Endodermal cell (in vitro differentiated cells): ENCODE results near the gene PARP14. TPM values are rescaled to one million over a fixed set of nuclear protein-coding genes. Genes with fewer than 3 reads are reported as not detected.

Source experiments
- DNase-seq: peaks from one replicate; pipeline ENCODE4 v3.0.0-alpha.2; 2017
- H3K27ac ChIP-seq: 2 replicates; pipeline ENCODE4 v1.5.1; 2013; ENCODE audit warnings: mild to moderate bottlenecking, low read depth, low read length, moderate library complexity
- H3K27me3 ChIP-seq: 2 replicates; pipeline ENCODE4 v1.6.1; 2013; ENCODE audit warnings: mild to moderate bottlenecking, low read length, moderate library complexity; ENCODE audit not compliant: insufficient read depth, control insufficient read depth, poor library complexity, severe bottlenecking
- H3K36me3 ChIP-seq: 2 replicates; pipeline ENCODE4 v1.7.0; 2013; ENCODE audit warnings: mild to moderate bottlenecking, low read length, moderate library complexity; ENCODE audit not compliant: control insufficient read depth, insufficient read depth
- H3K4me1 ChIP-seq: one replicate; pipeline ENCODE4 v1.7.0; 2013; ENCODE audit warnings: low read length; ENCODE audit not compliant: control insufficient read depth, insufficient read depth
- H3K4me3 ChIP-seq: 2 replicates; pipeline ENCODE4 v1.5.1; 2013; ENCODE audit warnings: mild to moderate bottlenecking, low read length, moderate library complexity
- H3K9ac ChIP-seq: 2 replicates; pipeline ENCODE4 v1.6.1; 2013; ENCODE audit warnings: mild to moderate bottlenecking, low read length, moderate library complexity; ENCODE audit not compliant: poor library complexity, severe bottlenecking; ENCODE audit errors: extremely low read depth
- H3K9me3 ChIP-seq: 2 replicates; pipeline ENCODE4 v1.6.1; 2013; ENCODE audit warnings: mild to moderate bottlenecking, low read length, moderate library complexity; ENCODE audit not compliant: control insufficient read depth
- H3K27ac Mint-ChIP-seq: 2 replicates; pipeline ENCODE4 v1.8.0; 2020; ENCODE audit warnings: mixed read lengths
- H3K27me3 Mint-ChIP-seq: 2 replicates; pipeline ENCODE4 v1.8.0; 2021; ENCODE audit warnings: mild to moderate bottlenecking, mixed read lengths; ENCODE audit not compliant: insufficient read depth
- H3K36me3 Mint-ChIP-seq: 2 replicates; pipeline ENCODE4 v1.8.0; 2020; ENCODE audit warnings: low read depth, mixed read lengths
- H3K4me1 Mint-ChIP-seq: 2 replicates; pipeline ENCODE4 v1.8.0; 2020; ENCODE audit warnings: mixed read lengths
- H3K4me3 Mint-ChIP-seq: 2 replicates; pipeline ENCODE4 v1.8.0; 2020; ENCODE audit warnings: mild to moderate bottlenecking, moderate library complexity, mixed read lengths
- H3K9me3 Mint-ChIP-seq: 2 replicates; pipeline ENCODE4 v1.8.0; 2020; ENCODE audit warnings: mild to moderate bottlenecking, mixed read lengths
- WGBS, 2 experiments: methylation state at CpG; one replicate each; pipeline versions ENCODE4 v1.1.5 to v1.1.7; 2013; ENCODE audit warnings: missing lambda C conversion rate in 2 of 2, mixed read lengths in 1 of 2; ENCODE audit not compliant: insufficient coverage in 1 of 2, insufficient read length in 1 of 2; 5-methylcytosine and 5-hydroxymethylcytosine counted together
- total RNA-seq, 2 donors: library from RNA; stranded (reverse); fragmentation: NEBNext Ultra II Directional in 1 of 2; extraction: Animal tissue kit (Norgen Biotek cat#: 25700) in 1 of 2; gene quantifications; 2 replicates in 1 of 2; 3 replicates in 1 of 2; pipeline ENCODE4 v1.2.1, GENCODE V29; 2021
- TF ChIP-seq, protein P1 (sequence below): fragments of 200-600 bp; sonication (generic); conservative IDR thresholded peaks from 2 replicates; pipeline ENCODE4 v1.5.0; 2021; ENCODE audit warnings: antibody characterized with exemption, mild to moderate bottlenecking

The PARP14 gene
- total RNA-seq, 2 donors from 2014 or later, result 16.4 to 19.1 TPM

DNA sequence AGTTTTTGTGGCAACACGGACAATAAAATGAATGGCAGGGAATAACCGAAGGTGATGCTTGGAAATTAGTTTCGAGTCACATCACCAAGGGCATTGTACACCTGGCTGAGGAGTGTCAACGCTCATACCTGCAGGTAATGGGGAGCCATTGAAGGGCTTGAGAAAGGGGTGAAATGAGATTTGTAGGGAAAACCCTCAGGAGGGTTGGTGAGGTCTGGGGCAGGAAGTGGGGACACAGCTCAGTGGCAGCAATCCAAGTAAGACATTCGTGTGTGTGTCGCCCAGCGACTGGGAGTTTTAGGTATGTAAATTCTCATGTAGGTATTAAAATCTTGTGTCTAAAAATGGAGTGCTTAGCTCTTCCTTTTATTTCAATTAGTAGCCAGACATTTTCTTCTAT, 14.3 kb downstream of the PARP14 start:
- H3K27ac Mint-ChIP-seq, result no peak overlapping the region
- no peak overlapping the region for H3K4me3 Mint-ChIP-seq
- 82 to 90% methylated on average over 3 to 7 of the region's 7 CpGs for WGBS, 2 experiments
- H3K27me3 Mint-ChIP-seq, result no peaks in the 10 kb centered on the region
- Histone ChIP-seq H3K9me3 (no peaks in the 10 kb centered on the region), H3K4me1 (no peaks in the 10 kb centered on the region), H3K4me3 (no peak overlapping the region), H3K9ac (no peak overlapping the region), H3K36me3 (no peaks in the 10 kb centered on the region), H3K27me3 (no peaks in the 10 kb centered on the region), H3K27ac (no peak overlapping the region)
- H3K36me3 Mint-ChIP-seq, result peaks cover 14% of the 10 kb centered on the region
- TF ChIP-seq, protein P1, sequence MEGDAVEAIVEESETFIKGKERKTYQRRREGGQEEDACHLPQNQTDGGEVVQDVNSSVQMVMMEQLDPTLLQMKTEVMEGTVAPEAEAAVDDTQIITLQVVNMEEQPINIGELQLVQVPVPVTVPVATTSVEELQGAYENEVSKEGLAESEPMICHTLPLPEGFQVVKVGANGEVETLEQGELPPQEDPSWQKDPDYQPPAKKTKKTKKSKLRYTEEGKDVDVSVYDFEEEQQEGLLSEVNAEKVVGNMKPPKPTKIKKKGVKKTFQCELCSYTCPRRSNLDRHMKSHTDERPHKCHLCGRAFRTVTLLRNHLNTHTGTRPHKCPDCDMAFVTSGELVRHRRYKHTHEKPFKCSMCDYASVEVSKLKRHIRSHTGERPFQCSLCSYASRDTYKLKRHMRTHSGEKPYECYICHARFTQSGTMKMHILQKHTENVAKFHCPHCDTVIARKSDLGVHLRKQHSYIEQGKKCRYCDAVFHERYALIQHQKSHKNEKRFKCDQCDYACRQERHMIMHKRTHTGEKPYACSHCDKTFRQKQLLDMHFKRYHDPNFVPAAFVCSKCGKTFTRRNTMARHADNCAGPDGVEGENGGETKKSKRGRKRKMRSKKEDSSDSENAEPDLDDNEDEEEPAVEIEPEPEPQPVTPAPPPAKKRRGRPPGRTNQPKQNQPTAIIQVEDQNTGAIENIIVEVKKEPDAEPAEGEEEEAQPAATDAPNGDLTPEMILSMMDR, result no peak
- H3K4me1 Mint-ChIP-seq, result peaks cover 5% of the 10 kb centered on the region
- H3K9me3 Mint-ChIP-seq, result no peaks in the 10 kb centered on the region
- DNase-seq, result no peak

DNA sequence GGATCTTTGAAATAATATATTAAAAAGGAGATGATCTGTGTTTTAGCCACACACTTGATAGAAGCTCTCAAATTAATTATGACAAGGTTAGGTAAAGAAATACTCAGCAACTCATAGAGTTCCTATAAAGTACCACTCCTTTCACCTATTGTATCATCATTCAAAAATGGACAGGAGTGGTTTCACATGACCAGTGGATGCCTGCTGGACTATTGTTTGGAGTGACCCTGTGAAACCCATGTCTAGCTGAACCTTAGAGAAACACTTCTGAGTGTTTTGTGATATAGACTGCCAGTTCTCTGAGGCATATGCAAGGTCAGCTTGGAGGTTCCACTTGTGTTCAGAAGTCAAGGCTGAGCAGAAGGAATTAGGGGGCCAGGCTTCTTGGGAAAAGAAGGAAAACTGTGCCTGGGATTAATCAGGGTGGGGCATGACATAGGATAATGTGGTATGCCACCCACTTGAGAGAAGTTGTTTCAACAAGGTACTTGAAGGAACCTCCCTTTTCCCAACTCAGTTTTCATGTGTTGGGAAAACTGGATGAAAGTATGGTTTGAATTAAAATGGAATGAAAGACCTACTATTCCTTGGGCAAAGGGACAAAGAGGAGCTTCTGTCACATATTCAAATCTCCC, 15.4 kb downstream of the PARP14 start:
- no peak for DNase-seq
- Mint-ChIP-seq H3K4me1 (peaks cover 8% of the 10 kb centered on the region), H3K36me3 (peaks cover 14% of the 10 kb centered on the region), H3K27me3 (no peaks in the 10 kb centered on the region), H3K4me3 (no peak overlapping the region), H3K9me3 (no peaks in the 10 kb centered on the region), H3K27ac (no peak overlapping the region)
- no peaks in the 10 kb centered on the region for H3K27me3 ChIP-seq
- TF ChIP-seq, protein P1, result no peak
- no peaks in the 10 kb centered on the region for H3K36me3 ChIP-seq
- no peak overlapping the region for H3K9ac ChIP-seq
- H3K9me3 ChIP-seq, result no peaks in the 10 kb centered on the region
- H3K4me1 ChIP-seq, result no peaks in the 10 kb centered on the region
- no peak overlapping the region for H3K27ac ChIP-seq
- no peak overlapping the region for H3K4me3 ChIP-seq

DNA sequence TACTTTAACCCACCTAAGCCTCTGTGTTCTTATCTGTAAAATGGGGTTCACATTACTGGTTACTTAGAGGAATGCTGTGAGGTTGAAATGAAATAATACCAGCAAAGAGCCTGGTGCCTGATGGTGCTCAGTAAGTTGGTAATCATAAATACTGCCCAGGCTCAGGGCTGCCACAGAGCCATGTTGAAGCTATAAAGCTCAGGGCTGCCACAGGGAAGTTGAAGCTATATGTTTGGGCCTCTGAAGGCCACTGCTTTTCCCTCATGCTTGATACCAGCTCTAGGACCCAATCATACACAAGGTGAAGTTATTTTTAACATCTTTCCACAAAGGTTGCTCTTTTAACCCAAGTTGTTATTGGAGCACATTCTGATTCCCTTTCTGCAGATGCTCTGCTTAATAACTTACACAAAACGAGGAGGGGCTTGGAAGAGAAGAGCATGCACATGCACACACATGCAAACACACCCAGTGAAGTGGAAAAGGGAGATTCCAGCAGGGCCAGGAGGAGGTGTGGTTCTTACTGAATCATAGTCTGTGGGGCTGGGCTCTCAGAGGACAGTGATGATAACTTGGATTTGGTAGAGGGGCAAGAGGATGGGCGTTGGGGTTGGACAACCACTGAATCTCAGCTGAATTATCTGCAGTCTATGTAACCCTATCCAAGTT, 17.4 kb downstream of the PARP14 start:
- no peaks in the 10 kb centered on the region for H3K9me3 ChIP-seq
- H3K27me3 ChIP-seq, result no peaks in the 10 kb centered on the region
- Mint-ChIP-seq H3K36me3 (peaks cover 12% of the 10 kb centered on the region), H3K9me3 (no peaks in the 10 kb centered on the region), H3K27ac (no peak overlapping the region), H3K4me1 (peaks cover 8% of the 10 kb centered on the region), H3K4me3 (no peak overlapping the region), H3K27me3 (no peaks in the 10 kb centered on the region)
- H3K4me3 ChIP-seq, result no peak overlapping the region
- no peak overlapping the region for H3K9ac ChIP-seq
- no peaks in the 10 kb centered on the region for H3K36me3 ChIP-seq
- TF ChIP-seq, protein P1, result no peak
- DNase-seq, result no peak
- 100% methylated on average over 2 of the region's 2 CpGs; no CpG with 5 or more reads in 1 of the 2 experiments for WGBS, 2 experiments
- H3K4me1 ChIP-seq, result no peaks in the 10 kb centered on the region
- H3K27ac ChIP-seq, result no peak overlapping the region
